NT2/D1 (cell line): ENCODE measurements around the gene LRRC32.

Experiments
- YY1 ChIP-seq: IDR thresholded peaks from 2 replicates; pipeline ENCODE4 v1.6.1; 2011; ENCODE audit not compliant: insufficient read length, insufficient read depth
- ZNF274 ChIP-seq: IDR thresholded peaks from 2 replicates; pipeline ENCODE4 v1.6.1; 2011; ENCODE audit warnings: mild to moderate bottlenecking, low read depth, low read length

DNA sequence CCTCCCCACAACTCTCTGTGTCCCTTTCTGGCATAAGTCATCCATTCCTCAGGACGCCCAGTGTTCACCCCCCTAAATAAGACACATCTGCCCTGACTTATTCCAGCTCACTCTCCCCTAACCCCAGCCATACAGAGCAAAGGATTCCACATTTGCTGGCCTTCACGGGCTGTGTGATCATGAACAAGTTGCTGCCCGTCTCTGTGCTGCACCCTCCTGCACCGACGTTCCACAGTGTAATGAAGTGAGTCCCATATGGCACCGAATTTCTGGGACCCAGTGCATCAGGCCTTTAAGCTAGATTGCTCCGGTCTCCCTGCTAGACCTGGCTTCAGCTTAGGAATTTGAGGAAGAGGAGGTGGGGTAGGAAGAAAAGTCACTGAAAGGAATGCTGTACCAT, 22.4 kb upstream of the LRRC32 start:
- TF ChIP-seq ZNF274, result no peak
- no peak for TF ChIP-seq YY1
